ENCODE measurements around the gene KIR3DL2. TPM values are rescaled to one million over a fixed set of nuclear protein-coding genes. Genes with fewer than 3 reads are reported as not detected.

The KIR3DL2 gene
- polyA plus RNA-seq, 3 donors: 0.04 to 0.15 TPM; not detected in 1

DNA sequence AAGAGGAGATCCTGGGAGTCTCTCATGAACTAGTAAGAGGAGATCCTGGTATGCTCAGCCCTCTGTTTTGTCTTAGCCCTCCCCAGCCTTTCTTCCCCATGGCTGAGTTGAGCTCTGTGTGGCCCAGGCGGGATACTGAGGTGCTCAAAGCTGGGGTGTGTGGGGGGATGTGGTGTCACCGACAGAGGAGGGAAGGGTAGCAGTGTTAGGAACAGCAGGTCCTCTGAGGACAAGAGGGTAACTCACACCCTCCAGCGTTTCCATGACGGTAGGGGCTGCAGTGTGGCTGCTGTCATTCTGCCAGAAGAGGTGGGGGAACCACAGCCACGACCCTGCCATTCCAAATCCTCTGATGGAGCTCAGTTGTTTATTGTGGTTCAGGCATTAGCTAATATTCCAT is 46.1 kb upstream of the KIR3DL2 start:
- Histone ChIP-seq H3K9ac (ENCODE audit: insufficient read depth, low read length, poor library complexity, severe bottlenecking) (no peak overlapping the region), H3K36me3 (replicated peaks in 1 of 2; ENCODE audit: control insufficient read depth in 1 of 2, insufficient read depth in 2 of 2, low read length in 2 of 2) (no peaks in the 10 kb centered on the region), H2AFZ (ENCODE audit: insufficient read depth, low read depth, low read length, poor library complexity, severe bottlenecking) (no peak overlapping the region), H3K27ac (ENCODE audit: low read depth in 1 of 2, low read length in 2 of 2) (no peak overlapping the region), H3K4me1 (ENCODE audit: control insufficient read depth in 1 of 2, insufficient read depth in 2 of 2, low read length in 2 of 2) (no peaks in the 10 kb centered on the region), H3K9me3 (replicated peaks in 1 of 2; ENCODE audit: control insufficient read depth in 1 of 2, insufficient read depth in 1 of 2, low read length in 2 of 2) (no peaks in the 10 kb centered on the region), H3K79me2 (ENCODE audit: insufficient read depth, low read length) (no peaks in the 10 kb centered on the region), H3K27me3 (ENCODE audit: control insufficient read depth in 2 of 2, insufficient read depth in 2 of 2, low read length in 2 of 2) (no peaks in the 10 kb centered on the region), H3K4me3 (replicated peaks in 1 of 3; ENCODE audit: low read depth in 2 of 3, low read length in 3 of 3) (no peak overlapping the region), H3K4me2 (replicated peaks; ENCODE audit: extremely low read depth, low read length, poor library complexity, severe bottlenecking) (no peak overlapping the region), H4K20me1 (ENCODE audit: insufficient read depth, low read length) (no peaks in the 10 kb centered on the region)
- Mint-ChIP-seq H3K9me3 (peaks cover 0 to 5% (median 2%) of the 10 kb centered on the region in 7 donors), H3K4me1 (peaks cover 3% of the 10 kb centered on the region), H3K27ac (no peak overlapping the region), H3K4me3 (no peak overlapping the region), H3K27me3 (ENCODE audit: low read depth in 3 of 3) (peaks cover 14 to 22% (median 20%) of the 10 kb centered on the region in 3 donors), H3K36me3 (no peaks in the 10 kb centered on the region)
- no peak for DNase-seq
- intact Hi-C loops (cut with micrococcal nuclease): no loop called here
- 100% methylated on average over 1 of the region's 5 CpGs for WGBS (ENCODE audit: insufficient coverage)
- TF ChIP-seq, protein P1, sequence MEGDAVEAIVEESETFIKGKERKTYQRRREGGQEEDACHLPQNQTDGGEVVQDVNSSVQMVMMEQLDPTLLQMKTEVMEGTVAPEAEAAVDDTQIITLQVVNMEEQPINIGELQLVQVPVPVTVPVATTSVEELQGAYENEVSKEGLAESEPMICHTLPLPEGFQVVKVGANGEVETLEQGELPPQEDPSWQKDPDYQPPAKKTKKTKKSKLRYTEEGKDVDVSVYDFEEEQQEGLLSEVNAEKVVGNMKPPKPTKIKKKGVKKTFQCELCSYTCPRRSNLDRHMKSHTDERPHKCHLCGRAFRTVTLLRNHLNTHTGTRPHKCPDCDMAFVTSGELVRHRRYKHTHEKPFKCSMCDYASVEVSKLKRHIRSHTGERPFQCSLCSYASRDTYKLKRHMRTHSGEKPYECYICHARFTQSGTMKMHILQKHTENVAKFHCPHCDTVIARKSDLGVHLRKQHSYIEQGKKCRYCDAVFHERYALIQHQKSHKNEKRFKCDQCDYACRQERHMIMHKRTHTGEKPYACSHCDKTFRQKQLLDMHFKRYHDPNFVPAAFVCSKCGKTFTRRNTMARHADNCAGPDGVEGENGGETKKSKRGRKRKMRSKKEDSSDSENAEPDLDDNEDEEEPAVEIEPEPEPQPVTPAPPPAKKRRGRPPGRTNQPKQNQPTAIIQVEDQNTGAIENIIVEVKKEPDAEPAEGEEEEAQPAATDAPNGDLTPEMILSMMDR (IDR thresholded peaks at IDR 0.05): no peak

DNA sequence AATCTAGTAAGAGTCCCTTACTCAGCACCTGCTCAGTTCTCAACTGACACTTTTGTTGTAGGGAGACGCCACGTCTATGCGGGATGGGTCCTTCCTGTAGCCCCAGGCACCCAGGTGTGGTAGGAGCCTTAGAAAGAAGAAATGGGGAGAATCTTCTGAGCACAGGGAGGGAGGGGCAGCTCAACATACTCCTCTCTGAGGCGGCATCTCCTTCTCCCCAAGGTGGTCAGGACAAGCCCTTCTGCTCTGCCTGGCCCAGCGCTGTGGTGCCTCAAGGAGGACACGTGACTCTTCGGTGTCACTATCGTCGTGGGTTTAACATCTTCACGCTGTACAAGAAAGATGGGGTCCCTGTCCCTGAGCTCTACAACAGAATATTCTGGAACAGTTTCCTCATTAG is 45.7 kb upstream of the KIR3DL2 start:
- H2AFZ ChIP-seq (ENCODE audit: insufficient read depth, low read depth, low read length, poor library complexity, severe bottlenecking): no peak overlapping the region
- H3K4me3 Mint-ChIP-seq: no peak overlapping the region
- H3K36me3 ChIP-seq (replicated peaks in 1 of 2; ENCODE audit: control insufficient read depth in 1 of 2, insufficient read depth in 2 of 2, low read length in 2 of 2): no peaks in the 10 kb centered on the region
- H3K27me3 Mint-ChIP-seq (ENCODE audit: low read depth in 3 of 3): peaks cover 14 to 27% (median 22%) of the 10 kb centered on the region in 3 donors
- H3K4me1 Mint-ChIP-seq: peaks cover 3% of the 10 kb centered on the region
- no peak overlapping the region for H3K4me2 ChIP-seq (replicated peaks; ENCODE audit: extremely low read depth, low read length, poor library complexity, severe bottlenecking)
- no peaks in the 10 kb centered on the region for H4K20me1 ChIP-seq (ENCODE audit: insufficient read depth, low read length)
- TF ChIP-seq, protein P1 (IDR thresholded peaks at IDR 0.05): no peak
- no peak for DNase-seq
- H3K4me3 ChIP-seq (replicated peaks in 1 of 3; ENCODE audit: low read depth in 2 of 3, low read length in 3 of 3): no peak overlapping the region
- no peaks in the 10 kb centered on the region for H3K9me3 ChIP-seq (replicated peaks in 1 of 2; ENCODE audit: control insufficient read depth in 1 of 2, insufficient read depth in 1 of 2, low read length in 2 of 2)
- H3K9me3 Mint-ChIP-seq: peaks cover 0 to 2% (median 0%) of the 10 kb centered on the region in 7 donors
- H3K36me3 Mint-ChIP-seq: no peaks in the 10 kb centered on the region
- H3K27ac Mint-ChIP-seq: no peak overlapping the region
- WGBS (ENCODE audit: insufficient coverage): 96% methylated on average over 7 of the region's 10 CpGs
- no peaks in the 10 kb centered on the region for H3K27me3 ChIP-seq (ENCODE audit: control insufficient read depth in 2 of 2, insufficient read depth in 2 of 2, low read length in 2 of 2)
- no peak overlapping the region for H3K9ac ChIP-seq (ENCODE audit: insufficient read depth, low read length, poor library complexity, severe bottlenecking)
- no peaks in the 10 kb centered on the region for H3K4me1 ChIP-seq (ENCODE audit: control insufficient read depth in 1 of 2, insufficient read depth in 2 of 2, low read length in 2 of 2)
- no peaks in the 10 kb centered on the region for H3K79me2 ChIP-seq (ENCODE audit: insufficient read depth, low read length)
- intact Hi-C loops (cut with micrococcal nuclease): no loop called here
- no peak overlapping the region for H3K27ac ChIP-seq (ENCODE audit: low read depth in 1 of 2, low read length in 2 of 2)

Data from CD14-positive monocyte (primary cell).